GM12874 (cell line): ENCODE measurements around the gene ADAMTS9.

Experiments
- TF ChIP-seq, protein P1 (sequence below): IDR thresholded peaks from 2 replicates; pipeline ENCODE4 v1.5.1; 2011; ENCODE audit warnings: low read depth, mild to moderate bottlenecking, control low read depth, low read length, moderate library complexity; ENCODE audit not compliant: insufficient read depth

ADAMTS9 gene

DNA sequence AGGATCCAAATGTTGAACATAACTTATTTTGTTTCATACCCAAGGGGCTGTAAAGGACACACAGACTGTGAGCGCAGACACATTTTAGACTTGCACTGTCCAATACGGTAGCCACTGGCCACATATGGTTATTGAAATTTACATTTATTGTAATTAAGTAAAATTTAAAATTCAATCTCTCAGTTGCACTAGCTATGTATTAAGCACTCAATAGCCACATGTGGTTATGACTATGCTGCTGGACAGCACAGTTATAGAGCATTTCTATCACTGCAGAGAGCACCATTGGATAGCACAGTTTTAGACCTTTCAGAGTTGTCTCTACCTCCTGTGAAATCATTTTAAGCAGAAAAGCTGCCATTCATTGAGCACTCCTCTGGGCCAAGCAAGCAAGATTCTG is 204.3 kb downstream of the ADAMTS9 start:
- TF ChIP-seq, protein P1, sequence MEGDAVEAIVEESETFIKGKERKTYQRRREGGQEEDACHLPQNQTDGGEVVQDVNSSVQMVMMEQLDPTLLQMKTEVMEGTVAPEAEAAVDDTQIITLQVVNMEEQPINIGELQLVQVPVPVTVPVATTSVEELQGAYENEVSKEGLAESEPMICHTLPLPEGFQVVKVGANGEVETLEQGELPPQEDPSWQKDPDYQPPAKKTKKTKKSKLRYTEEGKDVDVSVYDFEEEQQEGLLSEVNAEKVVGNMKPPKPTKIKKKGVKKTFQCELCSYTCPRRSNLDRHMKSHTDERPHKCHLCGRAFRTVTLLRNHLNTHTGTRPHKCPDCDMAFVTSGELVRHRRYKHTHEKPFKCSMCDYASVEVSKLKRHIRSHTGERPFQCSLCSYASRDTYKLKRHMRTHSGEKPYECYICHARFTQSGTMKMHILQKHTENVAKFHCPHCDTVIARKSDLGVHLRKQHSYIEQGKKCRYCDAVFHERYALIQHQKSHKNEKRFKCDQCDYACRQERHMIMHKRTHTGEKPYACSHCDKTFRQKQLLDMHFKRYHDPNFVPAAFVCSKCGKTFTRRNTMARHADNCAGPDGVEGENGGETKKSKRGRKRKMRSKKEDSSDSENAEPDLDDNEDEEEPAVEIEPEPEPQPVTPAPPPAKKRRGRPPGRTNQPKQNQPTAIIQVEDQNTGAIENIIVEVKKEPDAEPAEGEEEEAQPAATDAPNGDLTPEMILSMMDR = no peak

DNA sequence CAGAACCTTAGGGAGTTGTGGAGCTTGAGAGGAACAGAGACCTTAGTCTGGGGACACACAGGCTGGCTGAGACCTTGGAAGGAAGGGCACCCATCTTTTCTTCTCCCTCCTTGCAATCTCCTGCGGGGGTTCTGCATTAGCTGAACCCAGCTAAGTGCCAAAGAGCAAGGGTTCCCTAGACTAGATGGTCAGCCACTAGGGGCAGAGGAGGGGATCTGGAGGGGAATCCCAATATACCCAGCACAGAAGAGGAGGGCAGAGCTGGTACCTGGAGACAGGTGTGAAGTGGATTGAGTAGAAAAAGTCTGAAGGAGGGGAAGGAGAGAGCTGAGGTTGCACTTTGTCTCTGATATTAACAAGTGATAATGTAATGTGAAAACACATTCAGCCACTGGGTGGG is 212.8 kb downstream of the ADAMTS9 start:
- TF ChIP-seq, protein P1 = no peak

DNA sequence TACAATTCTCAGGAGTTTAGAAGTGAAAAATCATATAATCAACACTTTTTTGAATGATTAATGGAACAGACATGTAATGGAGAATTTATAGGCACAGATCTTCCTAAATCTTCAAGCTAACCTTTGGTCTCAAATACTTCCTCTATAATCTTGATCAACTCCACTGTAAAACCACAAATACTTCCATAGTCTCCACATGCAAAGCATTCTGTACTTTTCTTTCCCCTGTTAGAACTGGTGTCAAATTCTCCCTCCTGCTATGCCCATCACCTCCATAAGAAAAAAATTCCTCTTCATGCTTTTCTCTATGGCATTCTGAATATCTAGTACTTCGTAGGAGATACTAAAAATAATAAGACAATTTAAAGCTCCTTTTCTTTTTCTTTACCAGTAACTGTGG is 214.3 kb downstream of the ADAMTS9 start:
- TF ChIP-seq, protein P1 = no peak

- TF ChIP-seq, protein P1 = no peak
Observed at GRCh38 chr3:64470436-64470835, 217.4 kb downstream of the ADAMTS9 start.

DNA sequence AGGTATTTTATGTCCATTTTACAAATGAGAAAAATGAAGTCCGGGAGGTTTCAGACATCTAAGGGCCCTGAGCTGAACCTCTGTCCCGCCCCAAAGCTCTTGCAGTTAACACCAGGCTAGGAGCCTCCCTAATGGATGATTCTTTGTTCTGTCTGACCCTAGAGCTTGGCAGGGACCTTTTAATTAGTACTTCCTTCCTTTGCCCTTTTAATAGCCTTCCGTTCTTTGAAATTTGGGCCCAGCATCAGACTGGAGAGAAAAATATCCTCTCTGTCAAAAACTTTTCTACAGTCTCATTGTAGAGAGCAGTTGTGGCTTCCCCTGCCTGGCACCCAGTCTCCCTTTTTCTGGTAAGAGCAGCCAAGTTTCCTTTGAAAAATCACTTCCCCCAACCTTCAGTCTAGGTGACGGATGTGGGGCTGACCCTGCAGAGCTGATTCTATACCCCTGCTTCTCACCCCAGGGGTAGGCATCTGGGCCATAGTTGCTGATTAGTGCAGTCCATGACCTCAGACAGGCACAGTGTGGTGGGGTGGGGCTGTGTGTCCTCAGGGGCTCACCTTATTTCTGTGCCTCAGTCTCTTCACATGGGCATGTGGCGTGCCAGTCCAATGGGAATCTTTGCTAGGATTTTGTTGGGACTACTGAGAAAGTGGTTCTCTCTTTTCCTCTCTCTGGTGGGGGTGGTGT is 220.4 kb downstream of the ADAMTS9 start:
- TF ChIP-seq, protein P1 = no peak
